Chondrocyte (in vitro differentiated cells): Measurements from ENCODE around the gene LRRTM4. TPM values are rescaled to one million over a fixed set of nuclear protein-coding genes. Genes with fewer than 3 reads are reported as not detected.

Experiments
- DNase-seq: peaks from one replicate; pipeline ENCODE4 v3.0.0; 2021; ENCODE audit warnings: mixed read lengths, low spot score
- H3K27ac Mint-ChIP-seq: one replicate; pipeline ENCODE4 v1.8.0; 2021; ENCODE audit warnings: mild to moderate bottlenecking, moderate library complexity, mixed read lengths; ENCODE audit not compliant: unreplicated experiment
- H3K27me3 Mint-ChIP-seq: 2 replicates; pipeline ENCODE4 v1.8.0; 2021; ENCODE audit warnings: low read depth, mixed read lengths
- H3K36me3 Mint-ChIP-seq: 2 replicates; pipeline ENCODE4 v1.8.0; 2021; ENCODE audit warnings: low read depth, mixed read lengths
- H3K4me1 Mint-ChIP-seq: 2 replicates; pipeline ENCODE4 v1.8.0; 2021; ENCODE audit warnings: low read depth, mild to moderate bottlenecking, mixed read lengths
- H3K4me3 Mint-ChIP-seq: one replicate; pipeline ENCODE4 v1.8.0; 2021; ENCODE audit warnings: mild to moderate bottlenecking, moderate library complexity, mixed read lengths; ENCODE audit not compliant: unreplicated experiment
- H3K9me3 Mint-ChIP-seq: 2 replicates; pipeline ENCODE4 v1.8.0; 2021; ENCODE audit warnings: low read depth, mixed read lengths
- total RNA-seq: library from RNA; stranded (reverse); gene quantifications from 3 replicates; pipeline ENCODE4 v1.2.1, GENCODE V29; 2021
- TF ChIP-seq, protein P1 (sequence below): fragments of 200-600 bp; sonication (generic); IDR thresholded peaks from 2 replicates; pipeline ENCODE4 v1.5.0; 2021; ENCODE audit warnings: antibody characterized with exemption, mild to moderate bottlenecking, moderate library complexity

The LRRTM4 gene
- total RNA-seq, 1 donor from 2014 or later: not detected

DNA sequence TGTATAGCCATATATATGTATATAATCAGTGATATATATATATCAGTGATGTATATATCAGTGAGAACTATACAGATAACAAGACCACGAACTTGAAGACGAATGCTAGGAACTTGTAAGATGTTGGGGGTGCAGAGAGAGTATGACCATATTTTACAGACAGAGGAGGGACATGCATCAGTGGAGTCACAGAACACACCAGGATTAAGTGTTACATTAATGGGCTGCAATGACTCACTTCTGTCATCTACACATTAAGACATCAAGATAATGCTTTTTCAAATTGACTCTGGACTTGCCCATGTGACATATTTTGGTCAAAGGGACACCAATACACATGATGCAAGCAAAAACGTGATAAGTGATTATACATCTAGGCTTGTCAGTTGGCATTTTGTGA, 501.0 kb downstream of the LRRTM4 start:
- no peak overlapping the region for H3K27ac Mint-ChIP-seq
- no peaks in the 10 kb centered on the region for H3K36me3 Mint-ChIP-seq
- TF ChIP-seq, protein P1, sequence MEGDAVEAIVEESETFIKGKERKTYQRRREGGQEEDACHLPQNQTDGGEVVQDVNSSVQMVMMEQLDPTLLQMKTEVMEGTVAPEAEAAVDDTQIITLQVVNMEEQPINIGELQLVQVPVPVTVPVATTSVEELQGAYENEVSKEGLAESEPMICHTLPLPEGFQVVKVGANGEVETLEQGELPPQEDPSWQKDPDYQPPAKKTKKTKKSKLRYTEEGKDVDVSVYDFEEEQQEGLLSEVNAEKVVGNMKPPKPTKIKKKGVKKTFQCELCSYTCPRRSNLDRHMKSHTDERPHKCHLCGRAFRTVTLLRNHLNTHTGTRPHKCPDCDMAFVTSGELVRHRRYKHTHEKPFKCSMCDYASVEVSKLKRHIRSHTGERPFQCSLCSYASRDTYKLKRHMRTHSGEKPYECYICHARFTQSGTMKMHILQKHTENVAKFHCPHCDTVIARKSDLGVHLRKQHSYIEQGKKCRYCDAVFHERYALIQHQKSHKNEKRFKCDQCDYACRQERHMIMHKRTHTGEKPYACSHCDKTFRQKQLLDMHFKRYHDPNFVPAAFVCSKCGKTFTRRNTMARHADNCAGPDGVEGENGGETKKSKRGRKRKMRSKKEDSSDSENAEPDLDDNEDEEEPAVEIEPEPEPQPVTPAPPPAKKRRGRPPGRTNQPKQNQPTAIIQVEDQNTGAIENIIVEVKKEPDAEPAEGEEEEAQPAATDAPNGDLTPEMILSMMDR: no peak
- H3K4me3 Mint-ChIP-seq: no peak overlapping the region
- H3K9me3 Mint-ChIP-seq: no peaks in the 10 kb centered on the region
- no peak for DNase-seq
- H3K27me3 Mint-ChIP-seq: no peaks in the 10 kb centered on the region
- no peaks in the 10 kb centered on the region for H3K4me1 Mint-ChIP-seq

GRCh38 chr2:77018219-77018618, 504.0 kb downstream of the LRRTM4 start:
- Mint-ChIP-seq H3K4me1 (no peaks in the 10 kb centered on the region), H3K4me3 (no peak overlapping the region), H3K27ac (no peak overlapping the region), H3K36me3 (no peaks in the 10 kb centered on the region), H3K9me3 (no peaks in the 10 kb centered on the region), H3K27me3 (no peaks in the 10 kb centered on the region)
- TF ChIP-seq, protein P1: no peak
- no peak for DNase-seq

DNA sequence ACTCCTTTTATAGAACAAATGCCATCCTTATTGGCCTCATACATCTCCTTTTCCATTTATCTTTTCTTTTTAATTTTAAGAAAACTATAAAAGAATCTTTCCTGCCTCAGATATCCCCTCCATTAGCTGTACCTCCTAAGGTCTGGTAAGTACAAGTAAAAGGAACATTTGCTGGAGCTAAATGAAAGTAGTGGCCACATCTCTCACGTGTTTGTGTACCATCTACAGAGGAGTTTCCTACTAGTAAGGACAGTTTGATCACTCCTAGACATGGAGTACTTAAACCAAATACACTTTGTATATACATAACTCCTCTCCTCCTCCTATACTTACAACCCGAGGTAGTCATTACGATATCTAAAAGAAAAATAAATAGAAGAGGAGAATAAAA, 504.8 kb downstream of the LRRTM4 start:
- Mint-ChIP-seq H3K4me3 (no peak overlapping the region), H3K36me3 (no peaks in the 10 kb centered on the region), H3K9me3 (no peaks in the 10 kb centered on the region), H3K4me1 (no peaks in the 10 kb centered on the region), H3K27ac (no peak overlapping the region), H3K27me3 (no peaks in the 10 kb centered on the region)
- TF ChIP-seq, protein P1: no peak
- DNase-seq: no peak

GRCh38 chr2:77016443-77017354, 505.5 kb downstream of the LRRTM4 start:
- TF ChIP-seq, protein P1: no peak
- H3K4me1 Mint-ChIP-seq: no peaks in the 10 kb centered on the region
- H3K36me3 Mint-ChIP-seq: no peaks in the 10 kb centered on the region

DNA sequence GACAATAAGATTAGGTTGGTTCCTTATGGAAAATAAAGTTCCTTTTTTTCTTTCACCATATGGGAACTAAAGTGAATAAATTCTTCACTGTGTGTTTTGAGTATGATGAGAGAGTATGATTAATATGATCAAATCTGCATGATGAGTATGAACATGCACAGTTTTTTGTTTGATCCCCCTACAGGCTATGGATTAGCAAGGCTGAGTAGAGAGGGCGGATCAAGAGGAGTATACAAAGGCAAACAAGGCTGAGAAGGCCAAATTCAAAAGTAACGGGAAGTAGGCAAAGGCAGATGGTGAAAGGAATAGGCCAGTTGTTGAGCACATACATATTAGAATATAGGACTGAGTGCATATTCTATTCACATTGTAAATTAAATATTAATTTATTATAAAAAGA, 508.2 kb downstream of the LRRTM4 start:
- Mint-ChIP-seq H3K4me1 (no peaks in the 10 kb centered on the region), H3K27ac (no peak overlapping the region)

More at GRCh38 chr2:77016443-77017354, 505.5 kb downstream of the LRRTM4 start:
- Mint-ChIP-seq H3K4me3 (no peak overlapping the region), H3K27ac (no peak overlapping the region), H3K9me3 (no peaks in the 10 kb centered on the region), H3K27me3 (no peaks in the 10 kb centered on the region)
- no peak for DNase-seq

More for the DNA sequence above, 508.2 kb downstream of the LRRTM4 start:
- Mint-ChIP-seq H3K4me3 (no peak overlapping the region), H3K9me3 (peaks cover 2% of the 10 kb centered on the region), H3K36me3 (no peaks in the 10 kb centered on the region), H3K27me3 (no peaks in the 10 kb centered on the region)
- TF ChIP-seq, protein P1: no peak
- no peak for DNase-seq
